CD4-positive, alpha-beta T cell (primary cell): ENCODE results near the gene HOXA9. TPM values are rescaled to one million over a fixed set of nuclear protein-coding genes. Genes with fewer than 3 reads are reported as not detected.

Source experiments
- ATAC-seq: fragments of 200-7000 bp; cut with Tn5 transposase; one replicate; pipeline ENCODE4 v1.10.0; 2022; ENCODE audit warnings: mild to moderate bottlenecking; ENCODE audit not compliant: poor library complexity
- CTCF ChIA-PET: fragments of 350-600 bp; sonication (Branson Sonifier 250); formaldehyde crosslinking; loops from one replicate; lab custom pipeline; 2021; ENCODE audit warnings: antibody characterized with exemption, inconsistent platforms; lab: Charles Lee
- POLR2A ChIA-PET: fragments of 350-600 bp; sonication (Branson Sonifier 250); formaldehyde crosslinking; loops from one replicate; lab custom pipeline; 2021; ENCODE audit warnings: antibody characterized with exemption, inconsistent platforms; lab: Charles Lee
- DNase-seq, 14 experiments: peaks; one replicate each; pipeline ENCODE4 v3.0.0-alpha.2; 2013 to 2020; ENCODE audit warnings: mixed read lengths in 2 of 14
- H3K27ac ChIP-seq, 2 donors: one replicate each; pipeline versions ENCODE4 v1.5.1 to v1.7.0; 2013; ENCODE audit warnings: low read length in 2 of 2, low read depth in 1 of 2, mild to moderate bottlenecking in 1 of 2
- H3K27me3 ChIP-seq, 2 experiments: 1 replicate in 1 of 2; 2 replicates in 1 of 2; pipeline versions ENCODE4 v1.6.1 to v1.7.0; 2013; ENCODE audit warnings: low read length in 2 of 2, control low read depth in 1 of 2, mild to moderate bottlenecking in 1 of 2, moderate library complexity in 1 of 2; ENCODE audit not compliant: insufficient read depth in 2 of 2, control insufficient read depth in 1 of 2
- H3K36me3 ChIP-seq: one replicate; pipeline ENCODE4 v1.6.1; 2013; ENCODE audit warnings: low read length, control low read depth; ENCODE audit not compliant: insufficient read depth
- H3K4me1 ChIP-seq: one replicate; pipeline ENCODE4 v1.6.1; 2013; ENCODE audit warnings: low read length, control low read depth; ENCODE audit not compliant: insufficient read depth
- H3K4me3 ChIP-seq: one replicate; pipeline ENCODE4 v1.5.1; 2013; ENCODE audit warnings: mild to moderate bottlenecking, low read length, moderate library complexity
- H3K9me3 ChIP-seq, 2 experiments: 1 replicate in 1 of 2; 2 replicates in 1 of 2; pipeline versions ENCODE4 v1.6.1 to v1.7.0; 2013; ENCODE audit warnings: low read length in 2 of 2, mild to moderate bottlenecking in 2 of 2, control low read depth in 1 of 2, moderate library complexity in 1 of 2; ENCODE audit not compliant: control insufficient read depth in 1 of 2, insufficient read depth in 1 of 2
- H3K27ac Mint-ChIP-seq: one replicate; pipeline ENCODE4 v1.8.0; 2020; ENCODE audit warnings: mixed read lengths
- H3K27me3 Mint-ChIP-seq: one replicate; pipeline ENCODE4 v1.8.0; 2021; ENCODE audit warnings: mixed read lengths
- H3K36me3 Mint-ChIP-seq: one replicate; pipeline ENCODE4 v1.8.0; 2021; ENCODE audit warnings: low read depth, mixed read lengths
- H3K4me1 Mint-ChIP-seq: one replicate; pipeline ENCODE4 v1.8.0; 2021; ENCODE audit warnings: low read depth, mixed read lengths
- H3K4me3 Mint-ChIP-seq: one replicate; pipeline ENCODE4 v1.8.0; 2020; ENCODE audit warnings: mild to moderate bottlenecking, mixed read lengths
- H3K9me3 Mint-ChIP-seq: one replicate; pipeline ENCODE4 v1.8.0; 2020; ENCODE audit warnings: mixed read lengths
- CTCF ChIP-seq: fragments of 200-600 bp; IDR thresholded peaks from one replicate; pipeline ENCODE4 v1.8.0; 2022; ENCODE audit warnings: antibody characterized with exemption, mild to moderate bottlenecking
- intact Hi-C, 2 experiments: fragments of 100-400 bp; cut with DNase I in 1 of 2; cut with micrococcal nuclease in 1 of 2; formaldehyde crosslinking; loops; one replicate each; pipeline versions ENCODE4 v1.15.1 to v1.9.0; 2023 to 2025; cut with DNase I, micrococcal nuclease
- total RNA-seq, 174 experiments: library from RNA in 2 of 174; stranded (reverse) in 2 of 174; gene quantifications; one replicate each; pipeline ENCODE4 v1.2.3 and lab custom pipeline; 2021 to 2026

The HOXA9 gene
- total RNA-seq, 2 experiments from 2014 or later: not detected

- Mint-ChIP-seq H3K4me3 (peak overlapping the region; percentile 82), H3K4me1 (peaks cover 59% of the 10 kb centered on the region), H3K9me3 (no peaks in the 10 kb centered on the region), H3K27me3 (peaks cover 96% of the 10 kb centered on the region), H3K27ac (peak overlapping the region; percentile 81), H3K36me3 (no peaks in the 10 kb centered on the region)
- TF ChIP-seq CTCF: no peak
- intact Hi-C loops: loop anchor here (2.0 to 5.0 kb wide), 3 partner anchors 14 to 1327 kb away; partner anchors contain the start of gene HOXA3 (in 1 of the 2)
- CTCF ChIA-PET: interaction anchor here (0.7 to 3.8 kb wide), 4 partner anchors 12 to 1333 kb away, joined by 3 to 14 read pairs (median 4); no protein-coding TSS in a partner anchor
- peaks cover 89 to 95% of the 10 kb centered on the region in 2 experiments for H3K27me3 ChIP-seq
- no peaks in the 10 kb centered on the region for H3K36me3 ChIP-seq
- POLR2A ChIA-PET: interaction anchor here (0.6 to 3.5 kb wide), 5 partner anchors 8 to 1260 kb away, joined by 3 to 14 read pairs (median 3); no protein-coding TSS in a partner anchor
- H3K4me3 ChIP-seq: peak overlapping the region; percentile 40
- DNase-seq: peak in 5 of 14 experiments; percentile 19 to 65 (median 36)
- H3K9me3 ChIP-seq: peaks cover 0 to 73% of the 10 kb centered on the region in 2 experiments
- peak; percentile 2 for ATAC-seq
- peaks cover 65% of the 10 kb centered on the region for H3K4me1 ChIP-seq
- H3K27ac ChIP-seq: no peak overlapping the region
Measured at GRCh38 chr7:27184337-27185012, 19.1 kb upstream of the HOXA9 start.

GRCh38 chr7:27183682-27184336 is 18.5 kb upstream of the HOXA9 start:
- H3K4me3 Mint-ChIP-seq: peak overlapping the region; percentile 75
- peaks cover 53% of the 10 kb centered on the region for H3K4me1 Mint-ChIP-seq
- Histone ChIP-seq H3K27ac (no peak overlapping the region), H3K4me1 (peaks cover 61% of the 10 kb centered on the region), H3K4me3 (peak overlapping the region; percentile 40), H3K36me3 (no peaks in the 10 kb centered on the region), H3K9me3 (peaks cover 0 to 69% of the 10 kb centered on the region in 2 experiments), H3K27me3 (peaks cover 89 to 95% of the 10 kb centered on the region in 2 experiments)
- POLR2A ChIA-PET: interaction anchor here (1.1 to 3.5 kb wide), 5 partner anchors 11 to 479 kb away, joined by 3 to 14 read pairs (median 3); partner anchors contain the start of gene HIBADH
- no peak for TF ChIP-seq CTCF
- peak overlapping the region; percentile 58 for H3K27ac Mint-ChIP-seq
- no peaks in the 10 kb centered on the region for H3K36me3 Mint-ChIP-seq
- intact Hi-C loops: loop anchor here in 1 of 2 experiments (2.0 kb wide), 1 partner anchor 13 kb away; no protein-coding TSS in a partner anchor
- DNase-seq (peak in 1 of 14 experiments; percentile 21), ATAC-seq (no peak)
- H3K9me3 Mint-ChIP-seq: no peaks in the 10 kb centered on the region
- CTCF ChIA-PET: interaction anchor here (0.6 to 1.9 kb wide), 5 partner anchors 23 to 1332 kb away, joined by 3 to 8 read pairs (median 4); no protein-coding TSS in a partner anchor
- H3K27me3 Mint-ChIP-seq: peaks cover 96% of the 10 kb centered on the region
